Spleen (tissue), 11 donors: ENCODE measurements around the gene ALDH3B1. TPM values are rescaled to one million over a fixed set of nuclear protein-coding genes. Genes with fewer than 3 reads are reported as not detected.
A peak's percentile ranks its signal among the peaks of the same experiment; 100 is the strongest.

ENCODE experiments used
- DNase-seq: peaks from one replicate; pipeline ENCODE4 v3.0.0-alpha.2; 2020
- H3K27ac ChIP-seq, 8 donors: fragments of 200-600 bp; sonication (generic) in 7 of 8; 1 replicate in 4 of 8; 2 replicates in 4 of 8; pipeline versions ENCODE4 v1.5.0 to v1.8.0; 2016 to 2021; ENCODE audit warnings: inconsistent platforms in 4 of 8, mild to moderate bottlenecking in 4 of 8, moderate library complexity in 1 of 8
- H3K27me3 ChIP-seq, 7 donors: fragments of 200-600 bp; sonication (generic) in 6 of 7; replicated peaks in 1 of 7; 1 replicate in 4 of 7; 2 replicates in 3 of 7; pipeline versions ENCODE4 v1.5.0 to v1.8.0; 2016 to 2021; ENCODE audit warnings: inconsistent platforms in 3 of 7, mild to moderate bottlenecking in 1 of 7
- H3K36me3 ChIP-seq, 6 donors: fragments of 200-600 bp; sonication (generic) in 5 of 6; 1 replicate in 4 of 6; 2 replicates in 2 of 6; pipeline versions ENCODE4 v1.5.0 to v1.8.0; 2016 to 2021; ENCODE audit warnings: inconsistent platforms in 2 of 6
- H3K4me1 ChIP-seq, 6 donors: fragments of 200-600 bp; sonication (generic) in 5 of 6; 1 replicate in 3 of 6; 2 replicates in 3 of 6; pipeline versions ENCODE4 v1.5.0 to v1.8.0; 2016 to 2021; ENCODE audit warnings: inconsistent platforms in 3 of 6
- H3K4me3 ChIP-seq, 8 donors: fragments of 200-600 bp; sonication (generic) in 7 of 8; 1 replicate in 4 of 8; 2 replicates in 4 of 8; pipeline versions ENCODE4 v1.5.0 to v1.8.0; 2016 to 2021; ENCODE audit warnings: inconsistent platforms in 4 of 8, mild to moderate bottlenecking in 4 of 8, moderate library complexity in 2 of 8
- H3K9me3 ChIP-seq, 8 donors: fragments of 200-600 bp; sonication (generic) in 7 of 8; 1 replicate in 4 of 8; 2 replicates in 4 of 8; pipeline versions ENCODE4 v1.5.0 to v1.8.0; 2016 to 2021; ENCODE audit warnings: inconsistent platforms in 4 of 8
- POLR2A ChIP-seq, 3 donors: fragments of 450-650 bp; IDR thresholded peaks; one replicate each; pipeline ENCODE4 v1.5.1; 2017; ENCODE audit warnings: antibody characterized with exemption in 3 of 3, mild to moderate bottlenecking in 1 of 3
- POLR2AphosphoS5 ChIP-seq, 3 donors: sonication (generic); formaldehyde crosslinking; IDR thresholded peaks; one replicate each; pipeline ENCODE4 v1.5.1; 2017; ENCODE audit warnings: antibody characterized with exemption in 3 of 3
- WGBS, 5 donors: extraction: QIAGEN DNeasy Blood & Tissue Kit in 3 of 5; methylation state at CpG; one replicate each; pipeline versions ENCODE4 v1.1.5 to v1.1.7; 2013 to 2018; 5-methylcytosine and 5-hydroxymethylcytosine counted together
- intact Hi-C: fragments of 100-400 bp; cut with DNase I; formaldehyde crosslinking; loops from one replicate; pipeline ENCODE4 v1.15.0; 2023; ENCODE audit warnings: low total_unique reads
- polyA plus RNA-seq, 3 donors: library from polyadenylated mRNA; stranded (reverse); fragments of 200-250 nt; gene quantifications; one replicate each; pipeline ENCODE4 v1.2.1, GENCODE V29; 2013
- total RNA-seq, 7 donors: library from RNA; depleted of rRNA in 3 of 7; stranded (reverse); fragments of >200 nt in 3 of 7; fragmentation: NEBNext Ultra II Directional in 4 of 7; extraction: Animal tissue kit (Norgen Biotek cat#: 25700) in 4 of 7; gene quantifications; one replicate each; pipeline versions ENCODE4 v1.1.0 to v1.2.1, GENCODE V29; 2016 to 2021
- TF ChIP-seq, protein P1 (sequence below), 11 experiments: fragments of 200-600 bp in 7 of 11; fragments of 450-650 bp in 4 of 11; sonication (generic) in 4 of 11; IDR thresholded peaks in 8 of 11; conservative IDR thresholded peaks in 3 of 11; 1 replicate in 7 of 11; 2 replicates in 4 of 11; pipeline versions ENCODE4 v1.4.0 to v1.8.0; 2016 to 2021; ENCODE audit warnings: antibody characterized with exemption in 11 of 11, inconsistent platforms in 4 of 11, mild to moderate bottlenecking in 1 of 11
- donor health status: healthy with polysubstance abuse.
- donor health status: DM: no; HTN: no; CAD: no; lungs with moderate emphysema.
- donor health status: DM: no; HTN: no; CAD: no.
- donor health status: Bipolar disorder and iron deficiency.
- donor health status: healthy.
- donor health status: DM: no; HTN: no; CAD: no.
- donor health status: DM: yes; HTN: yes; CAD: no.

Gene ALDH3B1
- total and polyA plus RNA-seq, 10 donors = 7.8 to 46.8 (median 32.0) TPM

DNA sequence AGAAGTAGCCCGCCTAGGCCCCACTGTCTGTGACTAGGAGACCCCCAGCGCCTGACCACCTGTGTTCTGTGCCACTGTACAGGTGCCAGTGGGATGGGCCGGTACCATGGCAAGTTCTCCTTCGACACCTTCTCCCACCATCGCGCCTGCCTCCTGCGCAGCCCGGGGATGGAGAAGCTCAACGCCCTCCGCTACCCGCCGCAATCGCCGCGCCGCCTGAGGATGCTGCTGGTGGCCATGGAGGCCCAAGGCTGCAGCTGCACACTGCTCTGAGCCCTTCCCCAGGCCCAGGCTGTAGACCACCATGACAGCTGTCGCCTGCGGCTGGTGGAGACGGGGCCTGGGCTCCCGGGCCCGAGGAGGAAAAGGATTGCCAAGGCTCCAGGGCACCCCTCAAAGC is 17.5 kb downstream of the ALDH3B1 start:
- H3K9me3 ChIP-seq = peaks cover 0 to 11% (median 0%) of the 10 kb centered on the region in 8 donors
- intact Hi-C loops = no loop called here
- H3K36me3 ChIP-seq = peaks cover 0 to 63% (median 9%) of the 10 kb centered on the region in 6 donors
- TF ChIP-seq POLR2A (IDR thresholded peaks at IDR 0.05) = no peak
- TF ChIP-seq, protein P1, sequence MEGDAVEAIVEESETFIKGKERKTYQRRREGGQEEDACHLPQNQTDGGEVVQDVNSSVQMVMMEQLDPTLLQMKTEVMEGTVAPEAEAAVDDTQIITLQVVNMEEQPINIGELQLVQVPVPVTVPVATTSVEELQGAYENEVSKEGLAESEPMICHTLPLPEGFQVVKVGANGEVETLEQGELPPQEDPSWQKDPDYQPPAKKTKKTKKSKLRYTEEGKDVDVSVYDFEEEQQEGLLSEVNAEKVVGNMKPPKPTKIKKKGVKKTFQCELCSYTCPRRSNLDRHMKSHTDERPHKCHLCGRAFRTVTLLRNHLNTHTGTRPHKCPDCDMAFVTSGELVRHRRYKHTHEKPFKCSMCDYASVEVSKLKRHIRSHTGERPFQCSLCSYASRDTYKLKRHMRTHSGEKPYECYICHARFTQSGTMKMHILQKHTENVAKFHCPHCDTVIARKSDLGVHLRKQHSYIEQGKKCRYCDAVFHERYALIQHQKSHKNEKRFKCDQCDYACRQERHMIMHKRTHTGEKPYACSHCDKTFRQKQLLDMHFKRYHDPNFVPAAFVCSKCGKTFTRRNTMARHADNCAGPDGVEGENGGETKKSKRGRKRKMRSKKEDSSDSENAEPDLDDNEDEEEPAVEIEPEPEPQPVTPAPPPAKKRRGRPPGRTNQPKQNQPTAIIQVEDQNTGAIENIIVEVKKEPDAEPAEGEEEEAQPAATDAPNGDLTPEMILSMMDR (IDR thresholded peaks at IDR 0.05 in 8 of 11, conservative IDR thresholded peaks at IDR 0.05 in 3 of 11) = no peak
- TF ChIP-seq POLR2AphosphoS5 (IDR thresholded peaks at IDR 0.05) = peak in 1 of 3 donors; percentile 27
- no peaks in the 10 kb centered on the region for H3K27me3 ChIP-seq
- peak overlapping the region in 1 of 8 donors; percentile 9 for H3K27ac ChIP-seq
- no peak overlapping the region for H3K4me3 ChIP-seq
- no peak for DNase-seq
- peaks cover 9 to 44% (median 29%) of the 10 kb centered on the region in 6 donors for H3K4me1 ChIP-seq
- WGBS, 5 donors = 89 to 97% (median 94%) methylated on average over 12 to 21 of the region's 21 CpGs

DNA sequence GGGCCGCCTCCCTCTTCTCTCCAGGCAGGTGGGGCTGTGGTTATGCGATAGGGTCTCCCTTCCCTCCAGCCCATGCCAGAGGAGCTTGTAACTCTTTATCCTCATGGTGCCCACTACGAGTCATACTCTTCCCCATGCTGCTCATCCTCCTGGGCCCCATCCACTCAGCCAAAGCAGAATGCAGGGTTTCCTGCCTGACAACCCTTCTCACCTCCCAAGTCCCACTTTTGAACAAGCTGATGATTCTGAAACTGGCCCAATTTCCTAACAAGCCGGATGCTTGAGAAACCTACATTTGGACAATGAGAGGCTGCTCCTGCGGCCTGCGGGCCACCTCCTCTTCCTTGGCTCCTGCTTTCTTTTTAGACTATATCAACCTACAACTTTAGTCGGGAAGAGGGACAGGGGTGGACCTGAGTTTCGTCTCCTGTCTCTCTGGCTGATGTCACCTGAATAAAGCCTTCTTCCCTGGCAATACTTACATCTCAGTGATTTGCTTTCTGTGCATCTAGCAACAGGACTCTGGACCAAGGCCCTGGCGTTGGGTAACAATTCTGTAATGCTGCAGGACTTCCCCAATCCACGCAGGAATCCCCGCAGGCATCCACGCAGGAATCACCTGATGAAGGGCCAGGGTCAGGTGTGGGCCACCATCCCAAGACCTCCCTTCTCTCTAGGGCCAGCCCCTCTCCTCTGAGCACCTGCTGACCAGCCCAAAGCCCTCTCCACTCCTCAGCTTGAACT is 18.8 kb downstream of the ALDH3B1 start:
- Histone ChIP-seq H3K9me3 (peaks cover 0 to 11% (median 0%) of the 10 kb centered on the region in 8 donors), H3K27ac (peak overlapping the region in 2 of 8 donors; percentile 20 to 92), H3K4me1 (peaks cover 9 to 55% (median 32%) of the 10 kb centered on the region in 6 donors), H3K27me3 (no peaks in the 10 kb centered on the region), H3K36me3 (peaks cover 0 to 63% (median 19%) of the 10 kb centered on the region in 6 donors), H3K4me3 (peak overlapping the region in 2 of 8 donors; percentile 76 to 88)
- TF ChIP-seq, protein P1 (IDR thresholded peaks at IDR 0.05 in 8 of 11, conservative IDR thresholded peaks at IDR 0.05 in 3 of 11) = no peak
- TF ChIP-seq POLR2A (IDR thresholded peaks at IDR 0.05) (no peak), POLR2AphosphoS5 (IDR thresholded peaks at IDR 0.05) (no peak)
- DNase-seq = no peak
- intact Hi-C loops = no loop called here
- 66 to 92% (median 80%) methylated on average over 11 to 12 of the region's 12 CpGs for WGBS, 5 donors

DNA sequence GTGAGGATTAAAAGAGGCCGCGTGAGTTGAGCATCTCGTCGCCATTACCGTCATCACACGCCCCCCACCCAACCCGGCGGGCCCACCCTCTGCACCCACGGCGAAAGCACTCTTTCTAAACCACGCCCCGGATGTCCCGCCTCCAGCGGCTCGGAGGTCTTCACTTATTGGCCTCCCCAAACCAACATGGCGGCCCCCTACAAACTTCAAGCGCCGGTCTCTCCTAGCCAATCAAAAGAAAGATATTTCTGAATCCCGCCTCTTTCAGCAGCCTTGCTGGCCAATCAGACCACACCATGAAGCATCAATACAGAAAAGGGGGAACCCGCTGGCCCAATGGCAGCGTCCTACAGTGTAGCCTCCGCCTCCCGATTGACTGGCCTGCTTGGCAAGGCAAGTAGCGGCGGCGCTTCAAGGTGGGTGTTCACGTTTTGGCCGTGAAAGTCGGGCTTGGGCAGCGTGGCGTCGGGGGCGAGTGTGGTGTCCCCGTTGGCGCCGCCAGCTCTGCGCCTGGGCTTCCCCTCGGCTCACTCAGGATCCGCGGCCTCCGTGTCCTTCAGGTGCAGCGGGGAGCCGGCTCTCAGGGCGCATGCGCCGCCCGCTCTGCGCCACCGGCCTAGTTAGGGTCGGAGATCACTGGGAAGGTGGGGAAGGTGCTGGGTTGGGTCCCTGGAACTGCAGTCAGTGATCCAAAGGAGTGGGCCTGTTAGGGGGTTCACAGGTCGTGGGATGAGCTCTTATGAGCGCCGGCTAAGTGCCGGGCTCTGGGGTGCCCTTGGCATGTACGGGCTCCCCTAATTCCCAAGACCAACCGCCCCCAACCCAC is 20.4 kb downstream of the ALDH3B1 start, which contains the start of gene NDUFS8:
Gene NDUFS8, plus strand, starts transcription at position 364 of the 826 bp plus-strand sequence. CDS start 1,471 bp downstream, outside the sequence.
- peaks cover 9 to 64% (median 32%) of the 10 kb centered on the region in 6 donors for H3K4me1 ChIP-seq
- DNase-seq = peak; percentile 98
- intact Hi-C loops = no loop called here
- H3K27ac ChIP-seq = peak within 1 kb of the TSS; percentile 78 to 92 (median 88)
- 0 to 1% (median 0%) methylated on average over 26 to 56 of the region's 56 CpGs for WGBS, 5 donors
- no peaks in the 10 kb centered on the region for H3K27me3 ChIP-seq
- peaks cover 0 to 62% (median 16%) of the 10 kb centered on the region in 6 donors for H3K36me3 ChIP-seq
- H3K9me3 ChIP-seq = no peaks in the 10 kb centered on the region
- H3K4me3 ChIP-seq = peak within 1 kb of the TSS; percentile 66 to 97 (median 86)
- peak; percentile 87 to 92 (median 89) for TF ChIP-seq POLR2AphosphoS5 (IDR thresholded peaks at IDR 0.05)
- TF ChIP-seq POLR2A (IDR thresholded peaks at IDR 0.05) = peak in 1 of 3 donors; percentile 13
- TF ChIP-seq, protein P1 (IDR thresholded peaks at IDR 0.05 in 8 of 11, conservative IDR thresholded peaks at IDR 0.05 in 3 of 11) = peak in 2 of 11 experiments; percentile 13 to 25
